22Rv1 (cell line): ENCODE results near the gene SIPA1L2.

Experiments used
- H3K27ac ChIP-seq: fragments of 450-650 bp; 2 replicates; pipeline ENCODE4 v1.5.1; 2017
- ZFX ChIP-seq: fragments of 450-650 bp; IDR thresholded peaks from 2 replicates; pipeline ENCODE4 v1.6.1; 2017; ENCODE audit warnings: antibody characterized with exemption, borderline replicate concordance
- TF ChIP-seq, protein P1 (sequence below): fragments of 450-650 bp; IDR thresholded peaks from 2 replicates; pipeline ENCODE4 v1.5.1; 2017; ENCODE audit warnings: mild to moderate bottlenecking

The SIPA1L2 gene

DNA sequence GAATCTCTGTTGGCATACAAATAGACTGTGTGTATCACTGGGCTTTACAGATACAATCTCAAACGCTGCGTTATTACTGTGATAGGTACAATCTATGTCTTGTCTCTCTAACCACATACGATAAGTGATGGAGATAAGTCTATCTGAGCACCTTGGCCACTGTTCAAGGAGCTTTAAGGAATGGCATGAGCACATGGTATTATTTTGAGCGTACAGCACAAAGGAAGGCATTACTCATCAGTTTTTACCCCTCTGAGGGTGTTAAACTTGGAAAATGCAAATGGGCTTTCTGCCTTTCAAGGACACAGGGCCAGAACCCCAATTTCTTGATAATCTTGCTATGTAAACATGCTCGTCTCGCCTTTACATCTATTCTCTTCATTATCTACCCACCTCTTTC, 11.6 kb upstream of the SIPA1L2 start:
- H3K27ac ChIP-seq: no peak overlapping the region
- no peak for TF ChIP-seq ZFX
- TF ChIP-seq, protein P1, sequence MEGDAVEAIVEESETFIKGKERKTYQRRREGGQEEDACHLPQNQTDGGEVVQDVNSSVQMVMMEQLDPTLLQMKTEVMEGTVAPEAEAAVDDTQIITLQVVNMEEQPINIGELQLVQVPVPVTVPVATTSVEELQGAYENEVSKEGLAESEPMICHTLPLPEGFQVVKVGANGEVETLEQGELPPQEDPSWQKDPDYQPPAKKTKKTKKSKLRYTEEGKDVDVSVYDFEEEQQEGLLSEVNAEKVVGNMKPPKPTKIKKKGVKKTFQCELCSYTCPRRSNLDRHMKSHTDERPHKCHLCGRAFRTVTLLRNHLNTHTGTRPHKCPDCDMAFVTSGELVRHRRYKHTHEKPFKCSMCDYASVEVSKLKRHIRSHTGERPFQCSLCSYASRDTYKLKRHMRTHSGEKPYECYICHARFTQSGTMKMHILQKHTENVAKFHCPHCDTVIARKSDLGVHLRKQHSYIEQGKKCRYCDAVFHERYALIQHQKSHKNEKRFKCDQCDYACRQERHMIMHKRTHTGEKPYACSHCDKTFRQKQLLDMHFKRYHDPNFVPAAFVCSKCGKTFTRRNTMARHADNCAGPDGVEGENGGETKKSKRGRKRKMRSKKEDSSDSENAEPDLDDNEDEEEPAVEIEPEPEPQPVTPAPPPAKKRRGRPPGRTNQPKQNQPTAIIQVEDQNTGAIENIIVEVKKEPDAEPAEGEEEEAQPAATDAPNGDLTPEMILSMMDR: no peak

DNA sequence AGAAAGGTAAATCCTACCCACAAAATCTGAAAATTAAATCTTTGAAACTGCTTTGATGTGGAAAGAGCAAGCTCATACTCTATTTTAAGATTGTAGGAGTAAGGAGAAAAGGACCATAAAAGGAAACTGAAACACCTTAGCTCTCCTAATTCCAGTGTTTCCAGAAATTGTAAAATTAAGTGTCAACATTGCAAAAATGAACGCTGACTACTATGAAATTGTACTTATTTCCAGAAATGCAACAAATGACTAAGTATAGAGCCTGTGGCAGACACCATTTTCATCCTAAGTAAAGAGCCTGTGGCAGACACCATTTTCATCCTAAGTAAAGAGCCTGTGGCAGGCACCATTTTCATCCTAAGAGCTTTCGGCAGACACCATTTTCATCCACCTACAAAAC, 6.9 kb upstream of the SIPA1L2 start:
- no peak for TF ChIP-seq ZFX
- TF ChIP-seq, protein P1: no peak
- no peak overlapping the region for H3K27ac ChIP-seq

DNA sequence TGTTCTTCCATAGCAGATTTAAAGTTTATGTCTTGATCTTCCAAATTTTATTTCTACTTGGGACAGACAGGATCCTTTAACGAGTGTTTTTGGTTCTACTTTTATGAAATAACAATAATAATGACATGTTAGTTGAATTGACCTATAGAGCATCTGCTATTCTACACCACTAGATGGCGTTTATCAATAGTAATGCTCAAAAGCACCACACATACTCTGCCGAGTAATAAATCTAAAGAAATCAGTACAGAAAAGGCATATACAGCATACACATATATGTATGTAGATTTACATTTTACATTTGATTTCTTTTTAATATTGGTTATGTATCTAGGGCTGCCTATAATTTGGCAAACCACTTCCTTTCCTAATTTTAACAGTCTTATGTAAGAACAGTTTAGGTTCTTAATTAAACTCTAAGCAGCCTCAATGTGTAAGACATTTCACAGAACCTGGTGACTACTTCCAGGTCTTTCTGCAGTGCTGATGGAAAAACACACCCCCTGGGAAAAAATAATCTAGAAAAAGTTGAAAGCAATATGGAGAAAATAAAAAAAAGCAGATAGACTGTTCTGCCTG, 5.9 kb upstream of the SIPA1L2 start:
- no peak for TF ChIP-seq ZFX
- TF ChIP-seq, protein P1: peak; percentile 94
- no peak overlapping the region for H3K27ac ChIP-seq

- no peak for TF ChIP-seq ZFX
- TF ChIP-seq, protein P1: no peak
- no peak overlapping the region for H3K27ac ChIP-seq
These were observed 5.3 kb upstream of the SIPA1L2 start for GRCh38 chr1:232635279-232635678.

DNA sequence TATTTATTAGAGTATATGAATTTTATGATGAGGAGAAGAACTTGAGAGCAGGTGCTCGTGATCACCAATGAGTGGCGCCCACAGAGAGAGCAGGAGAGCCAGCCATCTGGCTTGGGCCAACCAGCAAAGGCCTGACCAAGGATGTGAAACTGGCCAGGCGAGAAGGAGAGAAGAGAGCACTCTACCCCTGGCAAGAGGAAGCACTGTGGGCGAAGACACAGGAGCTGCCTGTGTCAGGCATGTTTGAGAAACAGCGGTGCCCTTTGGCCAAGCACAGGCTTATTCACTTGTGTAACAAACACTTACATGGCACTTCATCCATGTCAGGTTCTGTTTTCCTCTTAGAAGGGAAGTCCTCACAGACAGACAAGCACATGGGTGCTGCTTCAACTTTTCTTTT, 4.2 kb upstream of the SIPA1L2 start:
- H3K27ac ChIP-seq: no peak overlapping the region
- TF ChIP-seq ZFX: no peak
- TF ChIP-seq, protein P1: no peak

- TF ChIP-seq, protein P1: peak; percentile 40
- TF ChIP-seq ZFX: no peak
- peak overlapping the region; percentile 67 for H3K27ac ChIP-seq
These were observed 912 bp upstream of the SIPA1L2 start for GRCh38 chr1:232630894-232631195.

DNA sequence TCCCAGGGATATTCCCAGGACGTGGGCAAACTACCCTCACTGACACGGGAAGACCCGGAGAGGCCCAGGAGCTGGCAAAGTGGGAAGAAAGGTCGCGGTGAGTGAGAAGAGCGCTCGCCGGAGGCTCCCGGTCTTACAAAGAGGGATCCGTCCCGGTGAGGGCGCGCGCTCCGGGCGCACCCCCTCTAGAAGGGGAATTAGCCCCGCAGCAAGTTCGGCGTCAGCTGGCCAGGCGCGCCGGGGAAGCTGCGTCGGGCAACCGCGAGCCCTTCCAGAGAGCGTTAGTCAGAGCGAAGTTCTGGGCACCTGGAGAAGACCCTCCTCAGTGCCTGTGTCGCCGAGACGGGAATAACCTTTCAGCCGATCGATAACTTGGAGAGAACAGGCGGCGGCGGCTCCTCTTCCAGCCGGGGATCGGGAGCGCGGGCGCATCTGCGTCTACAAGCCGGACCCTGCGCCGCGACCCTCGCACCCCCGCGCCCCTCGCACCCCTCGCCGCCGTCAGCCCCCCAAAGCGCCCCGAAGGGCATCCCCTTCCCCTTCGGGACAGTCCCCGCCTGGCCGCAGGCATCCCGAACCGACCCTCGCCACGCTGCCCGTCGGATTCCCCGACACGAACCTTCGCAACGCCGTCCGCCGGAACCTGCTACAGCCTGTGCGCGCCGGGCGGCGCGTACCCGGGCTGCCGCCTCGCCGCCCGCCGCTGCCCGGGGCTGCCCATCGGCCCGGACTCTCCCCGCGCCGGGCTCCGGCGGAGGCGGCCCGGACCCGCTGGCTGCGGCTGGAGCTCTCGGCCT, 485 bp downstream of the SIPA1L2 start:
- no peak for TF ChIP-seq ZFX
- TF ChIP-seq, protein P1: no peak
- H3K27ac ChIP-seq: peak overlapping the region; percentile 67
